OCI-LY7 (cell line): ENCODE measurements around the gene PCYT1B.

Source experiments
- EZH2phosphoT487 ChIP-seq: fragments of 200-600 bp; sonication (generic); IDR thresholded peaks from 2 replicates; pipeline ENCODE4 v1.6.1; 2018; ENCODE audit warnings: low read depth, borderline replicate concordance, mild to moderate bottlenecking, mixed run types, antibody characterized with exemption, low read length, moderate library complexity, mixed read lengths
- TF ChIP-seq, protein P1 (sequence below): fragments of 200-600 bp; sonication (generic); conservative IDR thresholded peaks from 2 replicates; pipeline ENCODE4 v1.5.1; 2014; ENCODE audit warnings: mild to moderate bottlenecking, antibody characterized with exemption, low read length, moderate library complexity, mixed read lengths

DNA sequence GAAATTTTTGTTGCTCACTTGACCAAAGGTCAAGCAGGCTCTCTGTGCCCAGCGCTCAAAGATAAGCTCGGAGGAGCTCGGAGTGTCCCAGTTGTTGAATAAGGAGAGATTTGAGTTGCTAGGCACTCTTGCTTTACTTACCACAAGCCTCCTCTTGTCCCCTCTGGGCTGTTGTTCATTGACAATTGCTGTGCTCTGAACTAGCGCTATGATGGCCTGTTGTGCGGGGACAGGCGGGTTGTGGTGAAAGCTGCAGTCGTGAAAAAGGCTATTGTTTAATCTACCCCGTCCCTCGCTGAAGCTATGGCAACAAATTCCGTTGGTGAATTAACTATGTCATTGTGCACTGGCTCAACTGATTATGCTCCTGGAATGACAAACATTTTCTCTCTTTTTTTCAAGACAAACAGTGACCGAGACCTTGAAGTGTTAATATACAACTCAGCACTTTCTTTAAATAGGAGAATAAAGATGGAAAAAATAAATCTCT is 25.6 kb upstream of the PCYT1B start:
- TF ChIP-seq, protein P1, sequence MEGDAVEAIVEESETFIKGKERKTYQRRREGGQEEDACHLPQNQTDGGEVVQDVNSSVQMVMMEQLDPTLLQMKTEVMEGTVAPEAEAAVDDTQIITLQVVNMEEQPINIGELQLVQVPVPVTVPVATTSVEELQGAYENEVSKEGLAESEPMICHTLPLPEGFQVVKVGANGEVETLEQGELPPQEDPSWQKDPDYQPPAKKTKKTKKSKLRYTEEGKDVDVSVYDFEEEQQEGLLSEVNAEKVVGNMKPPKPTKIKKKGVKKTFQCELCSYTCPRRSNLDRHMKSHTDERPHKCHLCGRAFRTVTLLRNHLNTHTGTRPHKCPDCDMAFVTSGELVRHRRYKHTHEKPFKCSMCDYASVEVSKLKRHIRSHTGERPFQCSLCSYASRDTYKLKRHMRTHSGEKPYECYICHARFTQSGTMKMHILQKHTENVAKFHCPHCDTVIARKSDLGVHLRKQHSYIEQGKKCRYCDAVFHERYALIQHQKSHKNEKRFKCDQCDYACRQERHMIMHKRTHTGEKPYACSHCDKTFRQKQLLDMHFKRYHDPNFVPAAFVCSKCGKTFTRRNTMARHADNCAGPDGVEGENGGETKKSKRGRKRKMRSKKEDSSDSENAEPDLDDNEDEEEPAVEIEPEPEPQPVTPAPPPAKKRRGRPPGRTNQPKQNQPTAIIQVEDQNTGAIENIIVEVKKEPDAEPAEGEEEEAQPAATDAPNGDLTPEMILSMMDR = no peak
- no peak for TF ChIP-seq EZH2phosphoT487
